ENCODE results near the gene STT3A.

STT3A gene

GRCh38 chr11:125559888-125560287, 32.8 kb upstream of the STT3A start:
- H4K20me1 ChIP-seq (ENCODE audit: insufficient read depth, low read length): no peaks in the 10 kb centered on the region
- TF ChIP-seq EZH2 (IDR thresholded peaks at IDR 0.05; ENCODE audit: borderline replicate concordance, low read length): no peak
- no peak for TF ChIP-seq CTCF (IDR thresholded peaks at IDR 0.05; ENCODE audit: low read length)

GRCh38 chr11:125561924-125562323, 30.7 kb upstream of the STT3A start:
- Histone ChIP-seq H3K36me3 (ENCODE audit: insufficient read depth, low read length) (no peaks in the 10 kb centered on the region), H3K4me3 (ENCODE audit: low read depth, low read length, poor library complexity, severe bottlenecking) (no peak overlapping the region)

More at GRCh38 chr11:125559888-125560287, 32.8 kb upstream of the STT3A start:
- no peaks in the 10 kb centered on the region for H3K36me3 ChIP-seq (ENCODE audit: insufficient read depth, low read length)
- H3K79me2 ChIP-seq (ENCODE audit: insufficient read depth, low read length): no peaks in the 10 kb centered on the region
- no peaks in the 10 kb centered on the region for H3K9me2 ChIP-seq (ENCODE audit: low read depth, low read length)
- H3K4me2 ChIP-seq (ENCODE audit: low read length): no peak overlapping the region
- no peak overlapping the region for H3K4me3 ChIP-seq (ENCODE audit: low read depth, low read length, poor library complexity, severe bottlenecking)
- H3K9me3 ChIP-seq (ENCODE audit: low read length): no peaks in the 10 kb centered on the region
- no peaks in the 10 kb centered on the region for H3K4me1 ChIP-seq (ENCODE audit: insufficient read depth, low read length, severe bottlenecking)
- H3F3A ChIP-seq (ENCODE audit: insufficient read depth, low read length): no peaks in the 10 kb centered on the region
- no peaks in the 10 kb centered on the region for H3K27me3 ChIP-seq (ENCODE audit: insufficient read depth, low read length)
- no peak overlapping the region for H2AFZ ChIP-seq (ENCODE audit: low read length)
- H3K27ac ChIP-seq (ENCODE audit: low read depth, low read length, poor library complexity, severe bottlenecking): no peak overlapping the region
- no peak overlapping the region for H3K9ac ChIP-seq (ENCODE audit: low read length)

GRCh38 chr11:125562430-125562829, 30.2 kb upstream of the STT3A start:
- no peaks in the 10 kb centered on the region for H3K9me2 ChIP-seq (ENCODE audit: low read depth, low read length)
- no peaks in the 10 kb centered on the region for H3K4me1 ChIP-seq (ENCODE audit: insufficient read depth, low read length, severe bottlenecking)
- H4K20me1 ChIP-seq (ENCODE audit: insufficient read depth, low read length): no peaks in the 10 kb centered on the region
- no peaks in the 10 kb centered on the region for H3K36me3 ChIP-seq (ENCODE audit: insufficient read depth, low read length)
- H2AFZ ChIP-seq (ENCODE audit: low read length): no peak overlapping the region
- TF ChIP-seq CTCF (IDR thresholded peaks at IDR 0.05; ENCODE audit: low read length): no peak
- TF ChIP-seq EZH2 (IDR thresholded peaks at IDR 0.05; ENCODE audit: borderline replicate concordance, low read length): no peak
- no peaks in the 10 kb centered on the region for H3K9me3 ChIP-seq (ENCODE audit: low read length)
- H3K4me3 ChIP-seq (ENCODE audit: low read depth, low read length, poor library complexity, severe bottlenecking): no peak overlapping the region
- H3K79me2 ChIP-seq (ENCODE audit: insufficient read depth, low read length): no peaks in the 10 kb centered on the region
- no peaks in the 10 kb centered on the region for H3F3A ChIP-seq (ENCODE audit: insufficient read depth, low read length)
- H3K4me2 ChIP-seq (ENCODE audit: low read length): no peak overlapping the region
- H3K9ac ChIP-seq (ENCODE audit: low read length): no peak overlapping the region
- no peak overlapping the region for H3K27ac ChIP-seq (ENCODE audit: low read depth, low read length, poor library complexity, severe bottlenecking)
- H3K27me3 ChIP-seq (ENCODE audit: insufficient read depth, low read length): no peaks in the 10 kb centered on the region

More at GRCh38 chr11:125561924-125562323, 30.7 kb upstream of the STT3A start:
- Histone ChIP-seq H3K9me3 (ENCODE audit: low read length) (no peaks in the 10 kb centered on the region), H3K27ac (ENCODE audit: low read depth, low read length, poor library complexity, severe bottlenecking) (no peak overlapping the region), H4K20me1 (ENCODE audit: insufficient read depth, low read length) (no peaks in the 10 kb centered on the region), H3K79me2 (ENCODE audit: insufficient read depth, low read length) (no peaks in the 10 kb centered on the region), H3K4me2 (ENCODE audit: low read length) (no peak overlapping the region), H3F3A (ENCODE audit: insufficient read depth, low read length) (no peaks in the 10 kb centered on the region), H3K9me2 (ENCODE audit: low read depth, low read length) (no peaks in the 10 kb centered on the region), H3K27me3 (ENCODE audit: insufficient read depth, low read length) (no peaks in the 10 kb centered on the region), H3K4me1 (ENCODE audit: insufficient read depth, low read length, severe bottlenecking) (no peaks in the 10 kb centered on the region), H3K9ac (ENCODE audit: low read length) (no peak overlapping the region), H2AFZ (ENCODE audit: low read length) (no peak overlapping the region)
- TF ChIP-seq EZH2 (IDR thresholded peaks at IDR 0.05; ENCODE audit: borderline replicate concordance, low read length): no peak
- TF ChIP-seq CTCF (IDR thresholded peaks at IDR 0.05; ENCODE audit: low read length): no peak

Measured in OCI-LY1 (cell line).